GM13977 (cell line): ENCODE data around the gene ZNF423.
"Not testable (repeated sequence)": the region's sequence is repeated elsewhere in the genome, so short reads cannot be mapped to it uniquely, and the experiment has no call there.

Source experiments
- DNase-seq: peaks from one replicate; pipeline ENCODE4 v3.0.0; 2012; ENCODE audit warnings: low spot score
- CTCF ChIP-seq: IDR thresholded peaks from 2 replicates; pipeline ENCODE4 v1.5.1; 2012; ENCODE audit warnings: mild to moderate bottlenecking, control low read depth; ENCODE audit not compliant: insufficient read depth; ENCODE audit errors: extremely low read depth, missing control alignments
- in situ Hi-C: fragments of 300-500 bp; cut with MboI; formaldehyde crosslinking; loops from one replicate; pipeline ENCODE4 v1.12.0; 2022; ENCODE audit warnings: low sequenced_read_pairs, low pct_unique_long_range_greater_than_20kb, mixed read lengths, inconsistent platforms; ENCODE audit not compliant: unreplicated experiment

ZNF423 gene

GRCh38 chr16:49514073-49514980, 341.6 kb downstream of the ZNF423 start:
- no peak for TF ChIP-seq CTCF
- DNase-seq = no peak
- in situ Hi-C loops = no loop called here

GRCh38 chr16:49513040-49513439, 342.9 kb downstream of the ZNF423 start:
- in situ Hi-C loops = no loop called here

GRCh38 chr16:49510654-49511305, 345.1 kb downstream of the ZNF423 start:
- in situ Hi-C loops = no loop called here
- TF ChIP-seq CTCF = no peak
- DNase-seq = no peak

More at GRCh38 chr16:49513040-49513439, 342.9 kb downstream of the ZNF423 start:
- TF ChIP-seq CTCF = peak; percentile 10
- peak; percentile 59 for DNase-seq

- DNase-seq = no peak
- no peak for TF ChIP-seq CTCF
- in situ Hi-C loops = no loop called here
Observed at GRCh38 chr16:49510141-49510540, 345.8 kb downstream of the ZNF423 start.

- in situ Hi-C loops, DNase-seq: not testable (repeated sequence)
Observed at GRCh38 chr16:49506058-49507013, 349.6 kb downstream of the ZNF423 start.

- no peak for TF ChIP-seq CTCF
- DNase-seq = no peak
- in situ Hi-C loops = no loop called here
Observed at GRCh38 chr16:49505556-49505955, 350.4 kb downstream of the ZNF423 start.
